ENCODE results near the gene TLCD2.

- TF ChIP-seq GABPA (IDR thresholded peaks at IDR 0.05 in 1 of 2, conservative IDR thresholded peaks at IDR 0.05 in 1 of 2) (no peak), JUND (IDR thresholded peaks at IDR 0.05) (no peak), CTCF (IDR thresholded peaks at IDR 0.05; ENCODE audit: low read depth, low read length, missing input control) (no peak), REST (IDR thresholded peaks at IDR 0.05) (no peak), HNF4A (conservative IDR thresholded peaks at IDR 0.05) (no peak)
These were observed 26.7 kb downstream of the TLCD2 start for GRCh38 chr17:1683459-1683858.

Measured in liver (tissue), 3 donors.